Mesenteric fat pad (tissue), 1 donor: ENCODE data around the gene IPCEF1. TPM values are rescaled to one million over a fixed set of nuclear protein-coding genes. Genes with fewer than 3 reads are reported as not detected.

Source experiments
- DNase-seq: peaks from one replicate; pipeline ENCODE4 v3.0.0-alpha.2; 2020; ENCODE audit warnings: low spot score
- total RNA-seq: library from RNA; stranded (reverse); fragmentation: NEBNext Ultra II Directional; extraction: Animal tissue kit (Norgen Biotek cat#: 25700); gene quantifications from one replicate; pipeline ENCODE4 v1.2.1, GENCODE V29; 2021
- donor health status: DM: yes; HTN: yes; CAD: no.

Gene IPCEF1
- total RNA-seq, 1 donor from 2014 or later, result 1.5 TPM

DNA sequence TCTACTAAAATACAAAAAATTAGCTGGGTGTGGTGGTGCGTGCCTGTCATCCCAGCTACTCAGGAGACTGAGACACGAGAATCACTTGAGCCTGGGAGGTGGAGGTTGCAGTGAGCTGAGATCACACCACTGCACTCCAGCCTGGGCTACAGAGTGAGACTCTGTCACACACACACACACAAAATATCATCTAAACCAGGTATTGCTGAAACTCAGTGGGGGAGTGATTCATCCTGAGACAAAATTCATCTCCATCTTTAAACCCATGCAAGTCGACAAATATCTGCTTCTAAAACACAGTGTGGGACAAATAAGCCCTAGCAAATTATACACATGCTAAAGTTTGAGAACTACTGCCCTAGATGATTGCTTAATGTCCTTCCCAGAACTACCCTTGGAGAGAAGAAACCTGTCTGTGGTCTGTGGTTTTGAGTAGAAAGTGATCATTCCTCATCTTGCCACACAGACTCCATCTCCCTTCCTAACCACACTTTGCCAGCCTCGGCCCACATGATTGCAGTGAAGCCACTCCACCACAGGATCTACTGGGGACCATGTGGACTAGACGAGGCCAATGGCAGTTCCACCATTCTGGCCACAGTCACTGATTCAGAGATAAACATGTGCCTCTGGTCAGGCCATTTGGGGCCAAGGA is 187.3 kb downstream of the IPCEF1 start:
- DNase-seq, result no peak

DNA sequence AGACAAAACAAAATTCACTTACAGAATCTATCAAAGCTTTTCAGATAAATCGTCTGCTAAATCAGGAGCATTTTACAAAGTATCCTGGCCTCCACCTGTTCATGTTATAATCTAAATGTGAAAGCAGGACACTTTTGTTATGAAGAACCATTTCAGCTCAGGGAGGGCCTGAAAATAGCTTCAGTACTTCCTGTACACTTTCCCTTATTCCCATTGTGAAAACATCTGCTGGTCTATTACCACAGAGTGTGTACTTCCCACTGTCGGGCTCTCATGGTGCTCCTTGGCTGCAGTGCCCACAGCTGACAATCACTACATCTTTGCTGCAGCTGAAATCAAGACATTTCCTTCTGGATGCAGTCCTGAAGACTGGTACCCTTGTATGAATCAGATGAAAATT is 189.5 kb downstream of the IPCEF1 start:
- no peak for DNase-seq

DNA sequence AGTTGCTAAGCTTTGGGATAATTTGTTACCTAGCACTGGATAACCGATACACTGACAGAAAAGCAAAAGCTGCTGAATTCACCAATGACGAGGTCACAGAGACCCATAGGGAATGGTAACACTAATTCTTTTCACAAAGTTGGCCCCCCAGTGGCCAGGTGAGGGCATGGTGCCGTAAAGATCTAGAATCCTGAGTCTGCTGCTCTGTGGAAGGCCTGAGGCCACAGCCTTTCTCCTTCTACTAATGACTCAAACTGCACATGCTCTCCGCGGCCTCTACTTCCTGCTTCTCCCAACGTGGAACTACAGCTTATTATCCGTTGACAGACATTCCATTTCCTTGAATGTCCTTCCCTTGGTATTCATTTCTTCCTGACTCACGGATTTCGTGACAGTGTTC is 190.5 kb downstream of the IPCEF1 start:
- DNase-seq, result no peak

DNA sequence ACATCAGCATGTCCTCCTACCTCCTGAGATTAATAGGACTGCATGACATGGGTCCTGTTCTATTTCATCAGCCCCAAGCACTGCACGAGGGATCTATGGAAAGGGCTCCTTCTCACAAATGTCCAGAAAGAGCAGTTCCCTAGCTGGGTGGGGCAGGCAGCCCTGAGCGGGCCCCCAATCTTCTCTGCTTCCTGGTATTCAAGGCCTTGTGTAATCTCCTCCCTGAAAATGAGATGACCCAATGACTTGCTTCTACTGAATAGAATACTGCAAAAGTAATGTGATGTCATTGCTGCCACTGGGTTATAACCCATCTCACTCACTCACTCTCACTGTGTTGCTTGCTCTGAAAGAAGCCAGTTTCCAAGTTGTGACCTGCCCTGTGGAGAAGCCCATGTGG is 191.1 kb downstream of the IPCEF1 start:
- DNase-seq, result no peak

DNA sequence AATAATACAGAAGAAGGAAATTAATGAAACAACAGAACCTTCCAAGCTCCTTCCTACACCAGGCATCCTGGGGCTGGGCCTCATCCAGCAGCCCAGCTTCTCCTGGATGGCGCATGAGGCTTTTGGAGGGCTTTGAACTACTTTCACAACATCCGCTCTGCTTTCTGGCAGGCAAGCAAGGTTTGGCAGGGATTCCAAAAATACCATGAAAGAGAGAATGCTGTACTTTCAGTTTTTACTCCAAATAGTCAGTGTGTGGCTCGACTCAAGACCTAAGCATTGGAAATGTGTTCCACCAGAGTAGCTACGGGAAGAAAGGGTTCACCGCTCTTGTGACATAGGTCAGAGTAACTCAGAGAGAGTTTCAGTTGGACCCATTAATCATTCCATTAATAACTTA is 192.2 kb downstream of the IPCEF1 start:
- DNase-seq, result no peak

DNA sequence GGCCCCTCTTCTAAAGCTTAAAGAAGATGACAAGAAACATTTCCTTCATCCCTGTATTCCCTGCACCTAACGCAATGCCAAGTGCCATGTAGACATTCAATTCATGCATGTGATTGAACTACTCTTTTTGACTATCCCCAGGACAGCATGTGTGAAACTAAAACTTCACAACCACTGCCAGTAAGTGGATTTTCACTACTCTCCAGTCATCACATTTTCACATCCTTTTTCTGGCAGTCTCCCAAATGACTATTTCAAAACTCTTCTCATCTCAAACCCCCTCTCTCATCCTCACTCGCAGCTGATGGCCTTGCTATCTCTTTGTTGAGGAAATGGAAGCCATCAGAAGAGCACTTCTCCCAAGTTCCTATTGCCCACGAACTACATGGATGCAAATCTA is 194.9 kb downstream of the IPCEF1 start:
- no peak for DNase-seq

DNA sequence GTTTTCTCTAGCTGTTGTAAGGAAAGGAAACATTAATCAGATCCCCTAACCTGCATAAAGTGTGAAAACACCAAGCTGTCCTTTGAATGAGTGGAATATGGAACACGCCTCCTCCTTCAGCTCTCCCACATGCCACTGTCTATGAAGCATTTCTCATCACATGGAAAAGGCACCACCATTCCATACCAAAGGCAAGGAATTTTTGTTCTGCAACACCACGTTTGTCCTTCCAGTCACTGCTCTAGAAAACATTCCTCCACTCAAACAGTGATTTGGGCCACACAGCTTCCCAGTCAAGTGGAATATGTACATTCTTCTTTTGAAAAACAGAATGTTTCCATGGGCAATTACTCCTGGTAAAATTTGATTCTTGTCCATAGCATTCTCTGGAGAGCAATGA is 197.5 kb downstream of the IPCEF1 start:
- DNase-seq, result no peak

DNA sequence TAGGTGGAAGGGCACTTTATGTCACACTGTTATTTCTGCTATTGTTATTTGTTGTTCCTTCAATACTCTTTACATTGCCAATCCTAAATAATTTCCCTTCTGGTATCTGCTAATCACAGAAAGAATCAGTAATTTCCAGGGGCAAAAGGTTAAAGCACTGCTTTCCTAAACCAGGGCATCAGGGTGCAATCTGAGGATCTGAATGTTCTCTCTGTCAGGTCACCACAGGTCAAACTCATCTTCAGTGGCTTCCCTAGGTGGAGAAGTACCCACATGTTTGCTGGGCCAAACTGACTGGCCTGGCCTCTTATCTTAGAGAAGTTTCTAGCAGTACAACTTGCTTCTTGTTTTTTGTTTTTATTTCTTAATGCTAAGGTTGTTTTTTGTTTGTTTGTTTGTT is 198.9 kb downstream of the IPCEF1 start:
- DNase-seq, result no peak

DNA sequence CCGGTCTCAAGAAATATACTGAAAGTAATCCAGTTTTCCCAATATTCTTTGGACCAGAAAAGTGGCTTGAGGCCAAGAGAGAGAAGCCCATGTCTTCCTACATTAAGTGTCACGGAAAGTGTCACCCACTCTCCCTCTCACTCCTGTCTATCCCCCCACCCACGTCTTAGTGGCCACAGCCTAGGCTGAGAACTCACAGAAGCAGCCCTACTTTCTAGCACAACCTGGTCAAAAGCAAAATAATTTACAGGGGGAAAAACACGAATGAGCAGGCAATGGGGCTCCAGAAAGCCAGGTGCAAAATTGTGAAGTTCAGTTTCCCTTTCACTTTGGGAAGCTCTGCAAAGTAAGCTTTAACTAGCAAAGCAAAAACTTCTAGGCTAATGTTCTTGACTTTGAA is 199.5 kb downstream of the IPCEF1 start:
- DNase-seq, result no peak

DNA sequence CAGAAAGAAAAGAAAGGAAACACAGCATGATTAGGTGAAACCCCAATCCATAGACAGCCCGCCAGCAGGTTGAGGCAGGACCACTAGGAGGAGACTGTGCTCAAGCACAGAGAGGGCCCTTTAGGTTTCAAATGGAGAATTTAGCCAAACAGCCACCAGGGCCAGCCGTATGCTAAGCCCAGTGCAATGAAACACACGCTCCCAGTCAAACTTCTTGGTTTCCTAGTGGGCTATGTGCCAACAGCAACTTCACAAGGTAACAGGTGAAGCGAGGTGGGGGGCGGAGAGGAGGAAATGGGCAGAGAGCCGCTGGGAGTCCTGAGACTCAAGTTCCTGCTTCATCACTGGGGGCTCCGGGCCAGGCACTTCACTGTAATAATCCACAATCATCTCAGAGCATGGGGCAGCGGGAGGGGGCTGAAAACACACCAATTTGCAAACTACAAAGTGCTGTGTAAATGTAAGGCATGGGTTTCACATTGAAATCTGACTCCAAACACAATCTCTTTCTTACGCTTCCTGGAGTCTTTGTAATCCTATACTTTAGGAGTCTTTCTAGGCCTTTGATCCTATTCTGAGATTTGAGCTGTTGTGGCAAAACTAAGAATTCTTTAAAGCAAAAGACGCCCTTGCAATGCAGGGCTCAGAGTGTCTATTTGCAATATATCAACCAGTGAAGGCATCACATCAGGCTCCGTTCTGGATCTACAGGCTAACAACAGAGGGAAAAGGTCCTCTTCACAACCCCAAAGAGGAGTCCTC is 200.3 kb downstream of the IPCEF1 start:
- no peak for DNase-seq

DNA sequence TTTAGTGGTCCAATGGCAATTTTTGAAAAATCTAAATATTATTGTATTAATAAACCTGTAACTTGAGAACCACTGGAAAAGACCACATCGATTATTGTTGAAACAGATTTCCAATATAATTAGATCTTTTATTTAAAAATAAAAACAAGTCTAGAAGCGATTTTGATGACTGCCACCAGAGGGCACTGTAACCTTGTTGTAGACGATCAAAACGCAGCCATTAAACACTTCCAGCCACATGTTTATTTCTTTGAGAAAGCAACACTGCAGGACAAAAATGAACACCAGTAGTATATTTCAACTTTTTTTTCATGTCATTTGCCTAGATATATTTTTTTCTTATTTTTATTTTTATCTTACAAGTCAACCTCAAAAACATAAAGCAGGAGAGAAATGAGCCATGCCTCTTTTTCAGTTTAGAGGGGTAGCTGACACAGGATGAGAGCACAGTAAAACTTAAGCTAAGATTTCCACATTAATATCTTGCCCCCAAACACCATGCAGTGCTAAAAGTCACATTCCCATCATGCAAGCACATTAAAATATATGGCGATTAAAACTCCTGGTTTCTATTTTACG is 202.1 kb downstream of the IPCEF1 start:
- no peak for DNase-seq

DNA sequence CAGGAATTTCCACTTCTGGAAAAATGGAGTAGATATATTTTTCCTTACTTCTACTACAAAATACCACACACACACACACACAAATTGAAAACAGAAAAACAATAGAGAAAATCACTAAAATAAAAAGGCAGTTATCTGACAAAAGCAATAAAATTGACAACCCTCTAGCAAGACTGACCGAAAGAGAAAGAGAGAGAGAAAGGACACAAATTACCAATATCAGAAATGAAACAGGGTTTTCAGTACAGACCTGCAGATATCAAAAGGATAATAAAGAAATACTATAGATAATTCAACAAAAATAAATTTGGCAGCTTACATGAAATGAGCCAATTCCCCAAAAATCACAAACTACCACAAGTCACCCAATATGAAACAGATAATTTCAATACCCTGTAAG is 212.8 kb downstream of the IPCEF1 start:
- no peak for DNase-seq

DNA sequence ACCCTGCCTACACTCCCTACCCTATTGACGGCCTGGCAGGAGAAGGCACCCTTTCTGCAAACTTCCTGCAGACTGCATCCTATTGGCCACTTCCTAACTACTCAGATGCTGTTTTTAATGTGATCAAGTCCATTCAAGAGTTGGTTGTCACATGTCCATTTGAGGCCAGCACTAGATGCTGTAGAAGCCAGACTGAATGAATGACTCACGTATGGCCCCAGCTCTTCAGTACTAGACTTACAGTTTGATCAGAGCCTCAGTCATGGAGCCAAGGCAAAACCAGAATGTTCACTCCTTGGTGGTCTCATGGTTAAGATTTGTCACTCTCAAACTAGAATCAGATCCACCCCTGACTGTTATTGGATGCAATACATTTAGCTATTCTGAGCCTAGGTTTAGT is 215.9 kb downstream of the IPCEF1 start:
- no peak for DNase-seq

DNA sequence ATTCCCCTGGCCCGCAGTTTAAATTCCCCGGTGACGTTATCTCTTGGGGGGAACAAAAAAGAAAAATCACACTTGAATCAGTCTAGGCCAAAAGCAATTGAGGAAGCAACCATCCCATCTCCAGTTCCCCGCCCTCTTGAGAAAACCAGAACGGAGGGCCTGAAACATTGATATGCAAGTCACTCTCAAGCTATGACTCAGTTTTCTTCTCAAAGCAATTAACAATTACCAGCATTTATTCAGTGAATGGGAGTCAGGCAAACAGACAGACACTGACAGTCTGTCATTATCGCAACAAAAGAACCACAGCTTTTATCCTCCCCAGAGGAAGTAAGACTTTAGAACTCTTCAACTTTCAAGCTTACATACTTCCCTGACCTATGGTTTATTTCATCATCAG is 216.7 kb downstream of the IPCEF1 start:
- no peak for DNase-seq

DNA sequence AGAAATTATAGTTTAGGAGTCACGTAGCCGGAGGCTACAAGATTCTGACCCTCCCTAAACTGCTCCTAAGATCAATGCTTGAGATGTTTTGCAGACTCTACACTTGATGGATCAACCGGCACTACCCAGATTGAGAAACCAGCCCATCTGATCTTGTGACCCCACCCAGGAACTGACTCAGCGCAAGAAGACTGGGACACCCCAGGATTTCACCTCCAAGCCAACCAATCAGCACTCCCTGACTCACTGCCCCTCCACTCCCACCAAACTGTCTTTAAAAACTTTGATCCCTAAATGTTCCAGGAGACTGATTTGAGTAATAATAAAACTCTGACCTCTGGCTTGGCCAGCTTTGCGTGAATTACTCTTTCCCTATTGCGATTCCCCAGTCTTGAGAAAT is 217.8 kb downstream of the IPCEF1 start:
- no peak for DNase-seq

DNA sequence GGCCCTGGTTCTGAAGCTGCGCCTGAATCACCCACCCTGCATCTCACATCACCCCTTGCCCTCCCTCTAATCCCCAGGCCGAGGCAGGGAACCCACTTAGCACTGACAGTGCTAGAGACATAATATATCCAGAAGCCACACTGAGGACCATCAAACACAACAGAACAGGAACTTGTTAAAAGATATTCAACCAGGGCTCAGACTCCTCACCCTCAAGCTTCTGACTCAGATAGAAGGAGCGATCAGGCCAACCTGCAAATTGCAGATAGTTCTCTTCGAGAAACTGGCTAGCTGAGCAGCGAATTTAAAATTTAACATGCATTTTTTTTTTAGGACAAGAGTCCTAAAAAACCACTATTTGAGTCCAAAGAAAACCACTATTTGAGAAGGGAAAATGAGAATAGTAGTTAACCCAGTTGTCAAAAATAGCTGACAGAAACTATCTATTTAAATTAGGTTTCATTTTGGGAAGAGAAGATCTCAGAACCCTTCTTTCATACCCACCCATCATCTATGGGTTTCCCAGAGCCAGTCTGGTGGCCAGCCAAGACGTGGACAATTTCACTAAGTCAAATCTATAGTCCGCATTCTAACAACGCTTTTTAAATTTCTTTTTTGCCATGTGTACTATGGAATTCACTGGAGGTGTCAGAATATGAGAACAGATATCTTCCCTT is 222.0 kb downstream of the IPCEF1 start:
- DNase-seq, result no peak

DNA sequence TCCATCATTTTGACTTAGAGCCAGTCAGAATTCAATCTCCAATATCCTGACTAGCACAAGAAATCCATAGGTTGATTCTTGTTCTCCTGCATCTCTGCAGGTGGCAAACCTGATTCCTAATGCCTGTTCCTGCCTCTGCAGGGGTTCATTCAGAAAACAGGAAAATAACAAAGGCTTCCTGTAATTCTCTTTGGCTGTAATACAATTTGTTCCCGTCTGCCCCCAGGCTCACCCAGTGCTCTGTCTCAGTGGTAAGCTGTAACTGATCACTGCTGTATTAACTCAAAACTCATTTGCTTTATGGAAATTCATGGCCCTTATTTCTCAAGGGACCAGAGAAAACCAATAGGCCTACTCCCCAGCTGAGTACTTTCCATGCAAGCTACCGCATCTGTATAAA is 228.9 kb downstream of the IPCEF1 start:
- DNase-seq, result no peak

DNA sequence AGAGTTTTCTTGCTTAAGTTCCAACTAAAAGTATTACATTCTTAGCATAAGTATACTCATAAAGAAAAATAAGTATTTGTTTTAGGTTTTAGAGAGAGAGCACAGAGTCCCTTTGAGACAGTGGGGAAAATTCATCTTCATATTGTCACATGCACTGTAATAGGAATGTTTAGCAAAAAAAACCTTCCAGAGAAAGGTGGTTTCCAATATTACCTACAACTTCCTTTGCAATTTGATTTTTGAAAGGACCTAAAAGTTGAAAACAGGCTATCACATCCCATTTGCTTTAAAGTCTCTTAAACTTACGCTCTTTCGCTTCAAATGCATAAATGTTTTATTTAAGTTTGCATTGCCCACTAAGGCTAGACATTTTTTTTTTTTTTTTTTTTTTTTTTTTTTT is 231.2 kb downstream of the IPCEF1 start:
- DNase-seq, result no peak

DNA sequence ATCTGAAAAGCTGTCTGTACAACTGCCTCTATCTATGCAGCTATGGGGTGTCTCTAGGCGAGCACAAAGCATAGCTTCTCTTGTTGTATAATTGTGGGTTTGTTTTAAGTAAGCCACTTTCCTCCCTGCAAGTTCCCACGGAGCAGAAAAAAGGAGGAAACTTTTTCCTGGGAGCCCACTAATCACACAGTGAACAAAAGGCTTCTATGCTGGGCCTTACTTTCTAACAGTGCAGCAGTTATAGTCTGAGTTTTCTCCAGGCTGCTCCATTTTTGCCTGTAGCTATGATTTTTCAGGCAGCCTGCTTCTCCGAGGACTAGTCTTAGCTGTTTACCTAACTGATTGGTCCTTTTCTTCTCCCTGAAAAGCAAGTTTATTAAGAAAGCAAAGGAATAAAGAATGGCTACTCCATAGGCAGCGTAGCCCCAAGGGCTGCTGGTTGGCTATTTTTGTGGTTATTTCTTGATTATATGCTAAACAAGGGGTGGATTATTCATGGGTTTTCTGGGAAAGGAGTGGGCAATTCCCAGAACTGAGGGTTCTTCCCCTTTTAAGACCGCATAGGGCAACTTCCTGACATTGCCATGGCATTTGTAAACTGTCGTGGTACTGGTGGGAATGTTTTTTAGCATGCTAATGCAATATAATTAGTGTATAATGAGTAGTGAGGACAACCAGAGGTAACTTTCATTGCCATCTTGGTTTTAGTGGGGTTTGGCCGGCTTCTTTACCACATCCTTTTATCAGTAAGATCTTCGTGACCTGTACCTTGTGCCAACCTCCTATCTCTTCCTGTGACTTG is 233.2 kb downstream of the IPCEF1 start:
- no peak for DNase-seq

DNA sequence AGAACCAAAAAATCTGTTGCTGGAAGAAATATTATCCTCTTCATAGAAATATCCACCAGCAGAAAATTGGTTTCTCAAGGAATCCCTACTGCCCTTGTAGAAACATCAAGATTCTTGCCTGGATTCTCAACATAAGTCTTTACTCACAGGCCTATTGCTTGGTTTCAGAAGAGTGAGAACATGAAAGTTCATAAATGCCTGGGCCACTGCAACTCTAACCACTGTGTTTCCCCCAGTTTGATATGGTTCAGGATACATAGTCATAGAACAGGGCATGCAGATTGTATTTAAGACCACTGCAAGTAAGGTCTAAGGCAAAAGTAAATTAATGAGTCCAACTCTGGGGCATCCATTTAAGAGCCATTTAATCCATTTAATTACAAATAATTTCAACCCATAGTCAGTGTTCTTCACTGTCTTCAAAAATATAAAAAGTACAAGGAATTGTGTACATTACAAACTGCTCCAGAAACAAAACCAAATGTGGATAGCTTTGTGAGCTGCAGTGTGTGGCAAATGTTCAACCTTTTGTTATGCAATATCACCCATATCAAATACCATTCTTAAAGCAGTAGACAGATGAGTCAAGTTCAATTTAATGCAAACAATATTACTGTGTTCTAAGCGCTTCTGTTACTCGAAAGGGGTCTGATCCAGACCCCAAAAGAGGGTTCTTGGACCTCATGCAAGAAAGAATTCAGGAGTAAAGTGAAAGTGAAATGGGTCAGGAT is 234.2 kb downstream of the IPCEF1 start:
- DNase-seq, result no peak

DNA sequence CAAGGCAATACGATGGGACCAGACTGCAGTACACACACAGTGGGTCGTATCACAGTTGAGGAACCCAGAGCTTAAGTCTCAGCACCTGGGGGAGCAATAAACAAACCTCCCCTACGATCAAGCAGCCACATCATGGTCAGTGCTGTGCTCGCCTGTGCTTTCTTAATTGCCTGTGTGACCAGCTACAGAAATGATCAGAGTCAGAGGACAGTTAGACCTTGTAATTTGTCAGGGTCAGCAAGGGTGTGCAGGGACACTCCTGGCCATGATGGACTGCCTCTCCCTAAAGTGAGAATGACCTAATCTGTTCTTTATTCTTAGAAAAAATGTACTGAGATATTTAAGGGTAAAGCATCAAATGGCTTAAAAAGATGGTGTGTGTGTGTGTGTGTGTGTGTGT is 239.1 kb downstream of the IPCEF1 start:
- no peak for DNase-seq
